Stimulated activated CD4-positive, alpha-beta T cell treated with anti-CD3 and anti-CD28 coated beads, Interleukin-4, amount 100 ng/mL, for 48 hours (primary cell): ENCODE data around the gene ASCL3.
"Not testable (repeated sequence)": the region's sequence is repeated elsewhere in the genome, so short reads cannot be mapped to it uniquely, and the experiment has no call there.

Experiments
- DNase-seq, 2 donors: peaks; one replicate each; pipeline ENCODE4 v3.0.0-alpha.2; 2020; ENCODE audit warnings: low read depth in 2 of 2

Gene ASCL3

GRCh38 chr11:8910649-8911026 is 32.2 kb downstream of the ASCL3 start:
- no peak for DNase-seq

GRCh38 chr11:8908099-8908498 is 34.7 kb downstream of the ASCL3 start:
- DNase-seq = no peak

- DNase-seq = no peak
These were observed 35.7 kb downstream of the ASCL3 start for GRCh38 chr11:8907116-8907515.

- no peak for DNase-seq
These were observed 37.2 kb downstream of the ASCL3 start for GRCh38 chr11:8905528-8906165.

GRCh38 chr11:8899119-8899753 is 43.6 kb downstream of the ASCL3 start:
- DNase-seq = no peak

GRCh38 chr11:8891185-8891584 is 51.6 kb downstream of the ASCL3 start:
- DNase-seq = not testable (repeated sequence)
